ENCODE data around the gene SMAD6.

GRCh38 chr15:66702035-66702786, at the start of gene SMAD6:
- TF ChIP-seq MAFK (IDR thresholded peaks at IDR 0.05; ENCODE audit: low read depth, low read length): no peak
- TF ChIP-seq, protein P1, sequence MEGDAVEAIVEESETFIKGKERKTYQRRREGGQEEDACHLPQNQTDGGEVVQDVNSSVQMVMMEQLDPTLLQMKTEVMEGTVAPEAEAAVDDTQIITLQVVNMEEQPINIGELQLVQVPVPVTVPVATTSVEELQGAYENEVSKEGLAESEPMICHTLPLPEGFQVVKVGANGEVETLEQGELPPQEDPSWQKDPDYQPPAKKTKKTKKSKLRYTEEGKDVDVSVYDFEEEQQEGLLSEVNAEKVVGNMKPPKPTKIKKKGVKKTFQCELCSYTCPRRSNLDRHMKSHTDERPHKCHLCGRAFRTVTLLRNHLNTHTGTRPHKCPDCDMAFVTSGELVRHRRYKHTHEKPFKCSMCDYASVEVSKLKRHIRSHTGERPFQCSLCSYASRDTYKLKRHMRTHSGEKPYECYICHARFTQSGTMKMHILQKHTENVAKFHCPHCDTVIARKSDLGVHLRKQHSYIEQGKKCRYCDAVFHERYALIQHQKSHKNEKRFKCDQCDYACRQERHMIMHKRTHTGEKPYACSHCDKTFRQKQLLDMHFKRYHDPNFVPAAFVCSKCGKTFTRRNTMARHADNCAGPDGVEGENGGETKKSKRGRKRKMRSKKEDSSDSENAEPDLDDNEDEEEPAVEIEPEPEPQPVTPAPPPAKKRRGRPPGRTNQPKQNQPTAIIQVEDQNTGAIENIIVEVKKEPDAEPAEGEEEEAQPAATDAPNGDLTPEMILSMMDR (conservative IDR thresholded peaks at IDR 0.05; ENCODE audit: low read depth, low read length): no peak
- TF ChIP-seq SMC3 (IDR thresholded peaks at IDR 0.05; ENCODE audit: low read depth, low read length): peak; percentile 30; the same call in 1 of the 2 replicates
- TF ChIP-seq FOS (IDR thresholded peaks at IDR 0.05; ENCODE audit: low read depth, low read length): no peak
- TF ChIP-seq, protein P2, sequence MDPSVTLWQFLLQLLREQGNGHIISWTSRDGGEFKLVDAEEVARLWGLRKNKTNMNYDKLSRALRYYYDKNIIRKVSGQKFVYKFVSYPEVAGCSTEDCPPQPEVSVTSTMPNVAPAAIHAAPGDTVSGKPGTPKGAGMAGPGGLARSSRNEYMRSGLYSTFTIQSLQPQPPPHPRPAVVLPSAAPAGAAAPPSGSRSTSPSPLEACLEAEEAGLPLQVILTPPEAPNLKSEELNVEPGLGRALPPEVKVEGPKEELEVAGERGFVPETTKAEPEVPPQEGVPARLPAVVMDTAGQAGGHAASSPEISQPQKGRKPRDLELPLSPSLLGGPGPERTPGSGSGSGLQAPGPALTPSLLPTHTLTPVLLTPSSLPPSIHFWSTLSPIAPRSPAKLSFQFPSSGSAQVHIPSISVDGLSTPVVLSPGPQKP (IDR thresholded peaks at IDR 0.05; ENCODE audit: borderline replicate concordance, low read depth, low read length): no peak
- no peak for TF ChIP-seq MXI1 (IDR thresholded peaks at IDR 0.05; ENCODE audit: borderline replicate concordance, low read depth, low read length)

All from IMR-90 (cell line).